ENCODE data around the gene OR5K4. TPM values are rescaled to one million over a fixed set of nuclear protein-coding genes. Genes with fewer than 3 reads are reported as not detected.

Gene OR5K4, protein sequence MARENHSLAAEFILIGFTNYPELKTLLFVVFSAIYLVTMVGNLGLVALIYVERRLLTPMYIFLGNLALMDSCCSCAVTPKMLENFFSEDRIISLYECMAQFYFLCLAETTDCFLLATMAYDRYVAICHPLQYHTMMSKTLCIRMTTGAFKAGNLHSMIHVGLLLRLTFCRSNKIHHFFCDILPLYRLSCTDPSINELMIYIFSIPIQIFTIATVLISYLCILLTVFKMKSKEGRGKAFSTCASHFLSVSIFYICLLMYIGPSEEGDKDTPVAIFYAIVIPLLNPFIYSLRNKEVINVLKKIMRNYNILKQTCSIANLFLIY
- not detected in 2 replicates for polyA plus RNA-seq
- polyA minus RNA-seq, result not detected in 2 replicates

DNA sequence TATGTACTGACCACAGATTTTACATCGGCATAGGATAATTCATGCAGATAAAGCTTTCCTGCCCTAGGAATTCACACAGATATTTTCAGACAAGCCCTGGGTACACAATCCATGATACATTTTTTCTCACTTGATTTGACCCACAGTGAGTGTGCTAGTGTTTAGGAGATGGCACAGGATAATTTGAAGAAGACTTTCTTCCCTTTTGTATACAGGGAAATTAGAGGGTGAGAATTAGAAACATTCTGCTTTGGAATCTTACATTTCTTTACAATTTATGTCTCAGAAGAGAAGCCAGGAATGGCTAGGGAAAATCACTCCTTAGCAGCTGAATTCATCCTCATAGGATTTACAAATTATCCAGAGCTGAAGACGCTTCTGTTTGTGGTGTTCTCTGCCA, at the start of gene OR5K4:
Gene OR5K4 (plus strand): TSS at position 301 of the 400 bp plus-strand sequence. CDS start 0 bp downstream, at position 301.
- Histone ChIP-seq H3K9me3 (ENCODE audit: low read length) (no peaks in the 10 kb centered on the region), H3F3A (ENCODE audit: insufficient read depth, low read length, poor library complexity, severe bottlenecking) (no peaks in the 10 kb centered on the region)

DNA sequence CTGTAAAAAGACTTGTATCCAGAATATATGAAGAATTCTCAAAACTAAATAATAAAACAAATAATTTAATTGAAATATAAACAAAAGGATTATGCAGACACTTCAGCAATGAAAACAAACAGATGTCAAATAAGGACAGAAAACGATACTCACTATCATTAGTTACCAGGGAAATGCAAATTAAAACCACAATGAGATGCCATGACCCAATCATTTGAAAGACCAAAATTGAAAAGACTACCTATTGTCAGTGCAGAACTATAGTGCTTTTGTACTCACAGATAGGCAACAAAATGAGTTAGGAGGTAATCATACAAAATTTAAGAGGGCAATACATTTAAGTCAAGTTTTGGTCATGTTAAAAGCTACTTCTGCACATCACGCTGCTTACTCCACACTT, 31.6 kb upstream of the OR5K4 start:
- Histone ChIP-seq H3K79me2 (replicated peaks; ENCODE audit: insufficient read depth, low read length) (no peaks in the 10 kb centered on the region), H3K36me3 (ENCODE audit: insufficient read depth, low read length) (no peaks in the 10 kb centered on the region), H3K9me2 (ENCODE audit: insufficient read depth, low read length) (no peaks in the 10 kb centered on the region), H3K27ac (ENCODE audit: low read length) (no peak overlapping the region), H3K9me3 (ENCODE audit: low read length) (no peaks in the 10 kb centered on the region), H2AFZ (ENCODE audit: low read depth, low read length) (no peak overlapping the region), H4K20me1 (ENCODE audit: insufficient read depth) (no peaks in the 10 kb centered on the region), H3F3A (ENCODE audit: insufficient read depth, low read length, poor library complexity, severe bottlenecking) (no peaks in the 10 kb centered on the region), H3K9ac (ENCODE audit: low read length) (no peak overlapping the region), H3K4me3 (ENCODE audit: low read length) (no peak overlapping the region), H3K27me3 (ENCODE audit: insufficient read depth, low read depth, low read length) (no peaks in the 10 kb centered on the region), H3K4me2 (ENCODE audit: low read length) (no peak overlapping the region)
- TF ChIP-seq SMC3 (conservative IDR thresholded peaks at IDR 0.05; ENCODE audit: poor library complexity), result no peak
- no peak for TF ChIP-seq POLR2AphosphoS5 (IDR thresholded peaks at IDR 0.05)

More for the DNA sequence above, at the start of gene OR5K4:
- Histone ChIP-seq H3K4me2 (ENCODE audit: low read length) (no peak within 1 kb of the TSS), H3K79me2 (replicated peaks; ENCODE audit: insufficient read depth, low read length) (no peaks in the 10 kb centered on the region), H3K4me3 (ENCODE audit: low read length) (no peak within 1 kb of the TSS), H3K9ac (ENCODE audit: low read length) (no peak within 1 kb of the TSS), H3K27me3 (ENCODE audit: insufficient read depth, low read depth, low read length) (no peaks in the 10 kb centered on the region), H3K9me2 (ENCODE audit: insufficient read depth, low read length) (no peaks in the 10 kb centered on the region), H3K27ac (ENCODE audit: low read length) (no peak within 1 kb of the TSS), H2AFZ (ENCODE audit: low read depth, low read length) (no peak within 1 kb of the TSS), H4K20me1 (ENCODE audit: insufficient read depth) (no peaks in the 10 kb centered on the region), H3K36me3 (ENCODE audit: insufficient read depth, low read length) (no peaks in the 10 kb centered on the region)
- TF ChIP-seq CTCF (IDR thresholded peaks at IDR 0.05; ENCODE audit: poor library complexity, severe bottlenecking) (no peak), POLR2AphosphoS5 (IDR thresholded peaks at IDR 0.05) (no peak), TAF1 (IDR thresholded peaks at IDR 0.05; ENCODE audit: low read depth) (no peak), RAD21 (conservative IDR thresholded peaks at IDR 0.05) (no peak), EP300 (conservative IDR thresholded peaks at IDR 0.05; ENCODE audit: poor library complexity, severe bottlenecking) (no peak), MXI1 (conservative IDR thresholded peaks at IDR 0.05; ENCODE audit: poor library complexity, severe bottlenecking) (no peak), REST (IDR thresholded peaks at IDR 0.05; ENCODE audit: borderline replicate concordance) (no peak), EZH2 (IDR thresholded peaks at IDR 0.05; ENCODE audit: borderline replicate concordance, insufficient read depth, low read length, poor library complexity, severe bottlenecking) (no peak), SMC3 (conservative IDR thresholded peaks at IDR 0.05; ENCODE audit: poor library complexity) (no peak)
